ENCODE measurements around the gene PIGL.

Gene PIGL

GRCh38 chr17:16313139-16314090, 96.4 kb downstream of the PIGL start:
- DNase-seq = no peak

- no peak for DNase-seq
Measured at GRCh38 chr17:16314189-16314588, 97.2 kb downstream of the PIGL start.

DNA sequence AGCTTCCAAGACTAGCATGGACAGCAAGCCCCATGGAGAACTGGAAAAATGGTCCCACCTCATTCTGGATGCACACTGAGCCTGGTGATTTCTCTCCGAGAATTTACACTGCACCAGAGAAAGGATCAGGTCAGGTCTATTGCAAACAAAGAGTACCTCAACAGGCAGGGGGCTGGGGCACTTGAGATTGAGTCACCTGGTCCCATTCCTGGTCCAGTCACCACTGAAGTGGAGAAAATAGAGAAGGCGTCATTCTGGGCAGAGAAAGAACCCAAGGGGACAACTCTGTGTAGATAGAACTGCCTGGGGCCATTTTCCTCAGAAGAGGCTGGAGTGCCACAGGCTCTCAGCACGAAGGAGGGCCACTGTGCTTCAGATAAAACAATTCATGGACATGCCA, 97.8 kb downstream of the PIGL start:
- DNase-seq = no peak

DNA sequence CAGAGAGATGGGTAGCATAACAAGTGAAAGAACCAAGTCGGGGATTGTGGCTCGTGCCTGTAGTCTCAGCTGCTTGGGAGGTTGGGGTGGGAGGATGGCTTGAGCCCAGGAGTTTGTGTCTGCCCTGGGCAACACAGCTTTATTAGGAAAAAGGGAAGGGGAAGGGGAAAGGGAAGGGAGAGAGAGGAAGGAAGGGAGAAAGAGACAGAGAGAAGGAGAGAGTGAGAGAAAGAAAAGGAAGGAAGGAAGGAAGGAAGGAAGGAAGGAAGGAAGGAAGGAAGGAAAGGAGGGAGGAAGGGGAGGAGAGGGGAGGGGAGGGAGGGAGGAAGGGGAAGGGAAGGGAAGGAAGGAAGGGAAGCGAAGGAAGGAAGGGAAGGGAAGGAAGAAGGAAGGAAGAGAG, 103.0 kb downstream of the PIGL start:
- no peak for DNase-seq

GRCh38 chr17:16322636-16323035, 105.6 kb downstream of the PIGL start:
- DNase-seq = no peak

- no peak for DNase-seq
Measured at GRCh38 chr17:16325964-16326363, 109.0 kb downstream of the PIGL start.

- DNase-seq = no peak
Measured at GRCh38 chr17:16327018-16327417, 110.0 kb downstream of the PIGL start.

DNA sequence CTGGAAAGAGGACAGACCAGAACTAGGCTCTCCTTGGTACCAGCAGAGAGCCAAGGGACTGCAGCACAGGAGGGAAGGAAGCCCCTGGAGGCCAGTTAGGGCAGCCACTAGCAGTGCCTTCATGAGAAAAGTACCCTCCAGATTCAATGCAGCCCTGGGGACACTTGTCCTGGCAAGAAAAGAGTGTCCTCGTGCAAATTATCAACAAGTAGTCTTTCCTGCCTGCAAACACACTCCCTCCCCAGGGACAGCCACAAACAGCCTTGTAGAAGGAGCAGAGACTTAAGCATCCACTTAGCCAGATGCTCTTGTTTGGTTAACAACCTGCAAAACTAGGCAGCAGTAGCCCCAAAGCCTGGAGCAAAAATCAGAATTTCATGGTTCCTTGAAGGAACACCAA, 112.0 kb downstream of the PIGL start:
- no peak for DNase-seq

GRCh38 chr17:16329519-16330271, 112.7 kb downstream of the PIGL start:
- no peak for DNase-seq

DNA sequence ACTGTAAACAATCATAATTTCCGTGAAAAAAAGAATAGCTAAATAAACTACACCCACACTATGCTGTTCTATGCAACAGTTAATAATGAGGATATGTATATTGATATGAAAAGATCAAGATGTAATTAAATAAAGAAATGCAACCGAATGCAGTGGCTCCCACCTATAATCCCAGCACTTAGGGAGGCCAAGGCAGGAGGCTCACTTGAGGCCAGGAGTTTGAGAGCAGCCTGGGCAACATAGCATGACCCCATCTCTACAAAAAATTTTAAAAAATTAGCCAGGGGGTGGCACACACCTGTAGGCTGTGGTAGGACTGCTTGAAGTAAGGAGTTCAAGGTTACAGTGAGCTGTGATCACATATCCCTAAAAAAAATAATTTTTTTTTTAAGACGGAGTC, 121.4 kb downstream of the PIGL start:
- no peak for DNase-seq

GRCh38 chr17:16339402-16339801, 122.4 kb downstream of the PIGL start:
- no peak for DNase-seq

GRCh38 chr17:16339959-16340358, 122.9 kb downstream of the PIGL start:
- DNase-seq = no peak

GRCh38 chr17:16342979-16343378, 126.0 kb downstream of the PIGL start:
- no peak for DNase-seq

- no peak for DNase-seq
Measured at GRCh38 chr17:16343569-16343968, 126.6 kb downstream of the PIGL start.

- no peak for DNase-seq
Measured at GRCh38 chr17:16345565-16345964, 128.6 kb downstream of the PIGL start.

- no peak for DNase-seq
Measured at GRCh38 chr17:16346721-16347271, 129.8 kb downstream of the PIGL start.

- DNase-seq = no peak
Measured at GRCh38 chr17:16348586-16348985, 131.6 kb downstream of the PIGL start.

DNA sequence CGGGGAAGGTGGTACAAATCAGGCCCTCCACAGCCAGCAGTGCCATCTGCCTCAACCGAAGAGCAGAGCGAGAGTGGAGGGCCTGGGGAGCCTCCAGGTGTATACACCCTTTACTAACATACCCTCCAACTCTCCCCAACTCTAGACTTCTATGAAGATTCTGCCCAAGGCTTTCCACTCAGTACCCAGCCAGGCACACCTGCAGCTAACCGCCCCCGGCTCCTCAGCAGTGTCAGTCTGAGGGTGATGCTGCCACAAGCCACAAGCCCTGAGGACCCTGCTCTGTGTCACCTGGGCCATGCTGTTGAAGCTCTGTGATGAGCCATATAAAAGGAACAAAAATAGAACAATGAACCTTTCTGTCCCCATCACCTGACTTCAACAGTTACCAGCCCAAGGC, 132.4 kb downstream of the PIGL start:
- no peak for DNase-seq

DNA sequence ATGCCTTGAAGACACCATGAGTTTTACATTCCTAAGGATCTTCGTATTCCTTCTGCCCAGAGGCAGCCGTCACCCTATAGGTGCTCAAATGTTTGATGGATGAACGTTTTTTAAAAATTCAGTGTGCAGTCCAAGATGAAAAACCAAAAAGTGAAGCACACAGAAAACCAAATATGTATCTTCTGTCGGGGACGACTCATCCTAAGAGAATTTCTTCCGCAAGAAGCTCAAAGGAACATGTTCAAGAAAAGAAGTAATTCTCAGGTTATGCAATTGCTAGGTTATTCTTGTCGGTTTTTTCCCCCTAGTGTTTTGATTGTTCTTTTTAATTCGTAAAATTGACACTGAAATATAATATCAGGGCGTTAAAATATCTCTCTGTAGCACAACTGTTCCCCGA, 134.8 kb downstream of the PIGL start:
- no peak for DNase-seq

DNA sequence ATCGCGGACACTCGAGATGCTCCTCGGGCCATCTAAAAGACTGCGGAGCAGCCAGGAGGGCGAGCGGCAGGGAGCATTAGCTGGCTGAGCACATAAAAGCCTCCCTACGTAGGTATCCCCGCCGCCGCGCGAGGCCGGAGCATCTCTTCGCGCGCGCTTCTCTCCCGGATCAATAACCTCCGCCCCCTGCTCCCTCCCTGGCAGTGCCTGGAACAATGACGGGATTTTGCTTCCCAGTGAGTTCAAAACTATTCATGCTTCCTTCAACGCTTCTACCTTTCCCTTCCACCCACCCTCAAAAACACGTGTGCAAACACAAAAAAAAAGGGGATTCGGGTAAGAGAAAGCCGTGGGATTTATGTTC, 135.3 kb downstream of the PIGL start:
- DNase-seq = peak in 1 of 4 experiments; percentile 5

DNA sequence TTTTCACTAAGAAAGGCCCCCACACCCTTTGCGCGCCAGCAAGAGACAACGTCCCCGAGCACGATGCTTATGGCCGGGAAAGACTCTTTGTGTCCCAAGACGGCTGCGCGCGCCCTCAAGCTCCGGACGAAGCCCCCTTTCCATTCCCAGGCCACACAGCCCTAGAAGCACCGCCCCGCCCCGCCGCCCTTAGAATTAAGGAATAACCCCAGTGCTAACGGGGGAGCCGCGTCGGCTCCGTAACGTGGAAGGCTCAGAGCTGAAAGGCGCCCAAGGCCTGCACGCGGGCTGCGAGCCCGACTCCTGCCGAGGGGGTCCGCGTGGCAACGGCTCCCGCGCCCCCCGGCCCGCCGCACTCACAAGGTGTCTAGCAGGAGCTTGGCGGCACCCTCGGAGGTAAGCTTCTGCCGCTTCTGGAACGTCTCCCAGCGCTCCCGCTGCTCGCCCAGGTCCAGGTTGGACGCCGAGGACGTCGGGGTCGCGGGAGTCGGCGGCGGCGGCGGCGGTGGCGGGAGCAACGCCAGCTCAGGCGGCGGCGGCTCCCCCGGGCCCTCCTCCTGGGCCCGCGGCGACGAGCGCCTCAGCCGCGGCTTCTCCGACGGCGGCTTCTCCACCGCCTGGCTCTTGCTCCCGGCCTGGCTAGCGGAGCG, 135.8 kb downstream of the PIGL start:
- DNase-seq = no peak

DNA sequence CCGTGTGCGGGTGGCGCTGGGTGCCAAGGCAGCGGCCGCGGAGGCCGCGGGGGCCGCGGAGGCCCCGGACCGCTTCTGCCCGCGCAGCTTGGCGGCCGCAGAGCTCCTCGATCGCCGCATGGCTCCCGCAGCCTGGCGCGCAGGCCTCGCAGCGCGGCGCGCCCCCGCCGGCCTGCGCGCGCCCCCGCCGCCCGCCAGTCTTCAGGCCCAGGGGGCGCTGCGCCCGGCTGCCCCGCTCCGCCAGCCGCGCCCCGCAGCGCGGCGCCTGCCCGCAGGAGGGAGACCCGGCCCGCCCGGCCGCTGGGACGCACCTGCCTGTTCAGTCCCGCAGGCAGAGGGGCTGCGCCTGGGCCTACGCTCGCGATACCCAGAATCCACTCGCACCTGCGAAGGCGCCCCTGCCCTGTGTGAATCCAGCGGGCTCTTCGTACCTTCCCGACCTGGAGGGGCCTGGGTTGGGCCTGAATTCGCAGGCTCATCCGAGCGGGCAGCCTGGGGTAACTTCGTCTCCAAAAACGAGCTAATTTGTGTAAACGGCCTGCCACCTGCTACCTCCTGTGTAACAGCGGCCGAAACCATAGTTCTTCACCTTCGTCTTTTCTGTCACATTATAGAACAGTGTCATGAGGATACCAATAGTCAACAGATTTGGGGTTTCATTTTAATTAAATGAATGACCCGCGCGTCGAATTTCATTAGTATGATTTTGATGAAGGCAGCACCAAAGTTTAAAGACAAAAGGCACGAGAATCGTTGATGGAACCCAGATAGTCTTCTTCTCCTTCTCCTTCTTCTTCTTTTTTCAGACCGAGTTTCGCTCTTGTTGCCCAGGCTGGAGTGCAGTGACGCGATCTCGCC, 136.5 kb downstream of the PIGL start, which contains the start of gene CENPV:
TSS of gene CENPV (minus strand) at position 153 of the 858 bp plus-strand sequence. CDS start at position 120, 33 bp downstream.
- DNase-seq = peak; percentile 41 to 52 (median 46)

Data from activated CD4-positive, CD25-positive, alpha-beta regulatory T cell (primary cell).